Neural crest cell (in vitro differentiated cells): ENCODE data around the gene TEAD1. TPM values are rescaled to one million over a fixed set of nuclear protein-coding genes. Genes with fewer than 3 reads are reported as not detected.

ENCODE experiments used
- DNase-seq: peaks from one replicate; pipeline ENCODE4 v3.0.0; 2021; ENCODE audit warnings: low read depth, mixed read lengths, low spot score
- H3K27ac Mint-ChIP-seq: one replicate; pipeline ENCODE4 v1.8.0; 2021; ENCODE audit warnings: mild to moderate bottlenecking, mixed read lengths; ENCODE audit not compliant: unreplicated experiment
- H3K27me3 Mint-ChIP-seq: 2 replicates; pipeline ENCODE4 v1.8.0; 2021; ENCODE audit warnings: low read depth, mild to moderate bottlenecking, mixed read lengths
- H3K36me3 Mint-ChIP-seq: 2 replicates; pipeline ENCODE4 v1.8.0; 2021; ENCODE audit warnings: low read depth, mild to moderate bottlenecking, mixed read lengths
- H3K4me1 Mint-ChIP-seq: 2 replicates; pipeline ENCODE4 v1.8.0; 2021; ENCODE audit warnings: mixed read lengths
- H3K4me3 Mint-ChIP-seq: one replicate; pipeline ENCODE4 v1.8.0; 2021; ENCODE audit warnings: mild to moderate bottlenecking, mixed read lengths
- H3K9me3 Mint-ChIP-seq: 2 replicates; pipeline ENCODE4 v1.8.0; 2021; ENCODE audit warnings: mixed read lengths
- total RNA-seq: library from RNA; stranded (reverse); gene quantifications from 2 replicates; pipeline ENCODE4 v1.2.1, GENCODE V29; 2021
- TF ChIP-seq, protein P1 (sequence below): fragments of 200-600 bp; sonication (generic); conservative IDR thresholded peaks from 2 replicates; pipeline ENCODE4 v1.5.0; 2021; ENCODE audit warnings: antibody characterized with exemption, mild to moderate bottlenecking

The TEAD1 gene
- total RNA-seq, 1 donor from 2014 or later = 84.1 TPM

DNA sequence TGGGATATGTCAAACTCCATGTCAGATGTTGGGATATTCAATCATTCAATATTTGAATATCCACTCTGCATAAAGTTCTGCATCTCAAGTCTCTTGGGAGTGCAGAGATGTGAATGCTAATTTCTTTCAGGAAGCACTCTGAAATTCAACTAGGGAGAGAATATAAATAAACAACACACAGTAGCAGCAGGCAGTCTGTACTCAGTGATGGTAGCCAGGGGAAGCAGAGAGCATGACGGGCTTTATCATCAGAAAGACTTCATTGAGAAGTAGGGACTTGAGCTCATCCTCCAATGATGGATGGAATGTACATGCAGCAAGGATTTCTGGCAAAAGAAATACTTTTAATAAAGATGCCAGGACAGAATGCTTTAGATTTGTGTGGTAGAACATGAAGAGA, 9.8 kb upstream of the TEAD1 start:
- Mint-ChIP-seq H3K4me3 (no peak overlapping the region), H3K9me3 (peaks cover 3% of the 10 kb centered on the region), H3K36me3 (peaks cover 2% of the 10 kb centered on the region), H3K4me1 (no peaks in the 10 kb centered on the region), H3K27me3 (peaks cover 4% of the 10 kb centered on the region), H3K27ac (no peak overlapping the region)
- DNase-seq = no peak
- TF ChIP-seq, protein P1, sequence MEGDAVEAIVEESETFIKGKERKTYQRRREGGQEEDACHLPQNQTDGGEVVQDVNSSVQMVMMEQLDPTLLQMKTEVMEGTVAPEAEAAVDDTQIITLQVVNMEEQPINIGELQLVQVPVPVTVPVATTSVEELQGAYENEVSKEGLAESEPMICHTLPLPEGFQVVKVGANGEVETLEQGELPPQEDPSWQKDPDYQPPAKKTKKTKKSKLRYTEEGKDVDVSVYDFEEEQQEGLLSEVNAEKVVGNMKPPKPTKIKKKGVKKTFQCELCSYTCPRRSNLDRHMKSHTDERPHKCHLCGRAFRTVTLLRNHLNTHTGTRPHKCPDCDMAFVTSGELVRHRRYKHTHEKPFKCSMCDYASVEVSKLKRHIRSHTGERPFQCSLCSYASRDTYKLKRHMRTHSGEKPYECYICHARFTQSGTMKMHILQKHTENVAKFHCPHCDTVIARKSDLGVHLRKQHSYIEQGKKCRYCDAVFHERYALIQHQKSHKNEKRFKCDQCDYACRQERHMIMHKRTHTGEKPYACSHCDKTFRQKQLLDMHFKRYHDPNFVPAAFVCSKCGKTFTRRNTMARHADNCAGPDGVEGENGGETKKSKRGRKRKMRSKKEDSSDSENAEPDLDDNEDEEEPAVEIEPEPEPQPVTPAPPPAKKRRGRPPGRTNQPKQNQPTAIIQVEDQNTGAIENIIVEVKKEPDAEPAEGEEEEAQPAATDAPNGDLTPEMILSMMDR = no peak

GRCh38 chr11:12666915-12667314, 7.3 kb upstream of the TEAD1 start:
- Mint-ChIP-seq H3K4me1 (no peaks in the 10 kb centered on the region), H3K4me3 (no peak overlapping the region), H3K9me3 (peaks cover 3% of the 10 kb centered on the region), H3K36me3 (peaks cover 2% of the 10 kb centered on the region), H3K27ac (no peak overlapping the region), H3K27me3 (peaks cover 4% of the 10 kb centered on the region)
- no peak for DNase-seq
- TF ChIP-seq, protein P1 = no peak

- Mint-ChIP-seq H3K36me3 (peaks cover 2% of the 10 kb centered on the region), H3K9me3 (peaks cover 3% of the 10 kb centered on the region), H3K4me3 (no peak overlapping the region), H3K27me3 (peaks cover 4% of the 10 kb centered on the region), H3K27ac (no peak overlapping the region), H3K4me1 (no peaks in the 10 kb centered on the region)
- no peak for DNase-seq
- TF ChIP-seq, protein P1 = no peak
Observed at GRCh38 chr11:12667646-12668045, 6.6 kb upstream of the TEAD1 start.

DNA sequence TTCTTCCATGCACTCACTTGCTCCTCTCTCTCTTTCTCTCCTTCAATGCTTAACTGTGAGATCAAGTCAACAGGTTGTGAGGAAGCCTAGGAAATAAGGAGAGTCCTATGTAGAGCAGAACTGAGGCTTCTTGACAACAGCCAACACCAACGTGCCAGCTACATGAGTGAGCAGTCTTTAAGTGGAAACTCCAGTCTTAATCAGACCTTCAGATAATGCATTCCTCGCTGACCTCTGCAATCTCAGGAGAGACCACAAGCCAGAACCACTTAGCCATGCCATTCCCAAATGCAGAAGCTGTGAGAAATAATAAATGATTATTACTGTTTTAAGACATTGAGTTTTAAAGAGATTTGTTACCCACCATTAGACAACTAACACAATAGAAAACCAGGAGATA, 6.1 kb upstream of the TEAD1 start:
- Mint-ChIP-seq H3K9me3 (peaks cover 3% of the 10 kb centered on the region), H3K27ac (no peak overlapping the region), H3K4me1 (no peaks in the 10 kb centered on the region), H3K4me3 (no peak overlapping the region), H3K36me3 (peaks cover 2% of the 10 kb centered on the region), H3K27me3 (peaks cover 4% of the 10 kb centered on the region)
- no peak for DNase-seq
- TF ChIP-seq, protein P1 = no peak

DNA sequence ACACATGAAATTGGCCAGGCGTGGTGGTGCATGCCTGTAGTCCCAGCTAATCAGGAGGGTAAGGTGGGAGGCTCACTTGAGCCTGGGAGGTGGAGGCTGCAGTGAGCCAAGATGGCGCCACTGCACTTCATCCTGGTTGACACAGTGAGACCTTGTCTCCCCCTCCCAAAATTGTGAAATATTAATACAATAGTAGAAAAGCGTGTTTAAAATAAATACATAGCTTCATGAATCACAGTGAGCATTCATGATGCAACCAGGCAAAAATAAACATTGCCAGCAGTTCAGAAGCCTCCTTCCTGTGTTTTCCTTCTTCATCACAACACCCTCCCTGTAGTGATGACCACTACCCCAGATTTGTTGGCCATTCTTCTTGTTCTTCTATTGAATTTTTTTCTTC, 4.3 kb upstream of the TEAD1 start:
- Mint-ChIP-seq H3K27ac (no peak overlapping the region), H3K27me3 (no peaks in the 10 kb centered on the region), H3K36me3 (peaks cover 2% of the 10 kb centered on the region), H3K4me1 (peaks cover 5% of the 10 kb centered on the region), H3K9me3 (peaks cover 3% of the 10 kb centered on the region), H3K4me3 (no peak overlapping the region)
- DNase-seq = no peak
- TF ChIP-seq, protein P1 = no peak

- no peak for DNase-seq
- no peaks in the 10 kb centered on the region for H3K27me3 Mint-ChIP-seq
- TF ChIP-seq, protein P1 = no peak
- no peaks in the 10 kb centered on the region for H3K36me3 Mint-ChIP-seq
- no peak overlapping the region for H3K27ac Mint-ChIP-seq
- no peaks in the 10 kb centered on the region for H3K9me3 Mint-ChIP-seq
- H3K4me3 Mint-ChIP-seq = peak overlapping the region; percentile 66
- H3K4me1 Mint-ChIP-seq = peaks cover 13% of the 10 kb centered on the region
Observed at GRCh38 chr11:12671370-12671769, 2.9 kb upstream of the TEAD1 start.
